ENCODE data around the gene PAGE1. TPM values are rescaled to one million over a fixed set of nuclear protein-coding genes. Genes with fewer than 3 reads are reported as not detected.

The PAGE1 gene
- total and polyA plus RNA-seq, 2 donors (not counting 1 experiment from before 2014, with no cell fraction given), result not detected

DNA sequence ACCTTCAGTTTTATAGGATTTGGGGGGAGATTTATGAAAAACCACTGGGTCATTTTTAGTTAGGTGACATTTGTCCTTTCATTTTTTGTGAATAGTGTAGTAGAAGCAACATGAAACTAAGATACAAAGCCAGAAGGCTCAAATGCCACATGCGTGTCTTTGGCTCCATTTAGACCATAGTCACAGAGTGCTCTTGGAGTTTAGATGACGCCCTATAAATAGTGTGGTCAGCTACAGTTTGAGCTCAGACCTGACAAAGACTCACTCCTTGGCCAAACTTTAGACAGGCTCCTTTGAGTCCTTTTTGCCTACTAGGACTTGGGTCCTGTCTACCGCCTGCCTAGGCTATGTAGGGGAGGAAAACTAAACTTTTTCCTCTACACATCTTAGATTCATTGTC is 16.8 kb upstream of the PAGE1 start:
- no peaks in the 10 kb centered on the region for H4K20me1 ChIP-seq (ENCODE audit: control insufficient read depth, extremely low read depth, insufficient read depth, low read length)
- no peak overlapping the region for H3K4me3 ChIP-seq (replicated peaks in 1 of 4; ENCODE audit: control extremely low read depth in 1 of 4, insufficient read depth in 1 of 4, low read depth in 3 of 4, low read length in 4 of 4)
- no peaks in the 10 kb centered on the region for H3K79me2 ChIP-seq (ENCODE audit: control insufficient read depth, insufficient read depth, low read length)
- H3K27ac ChIP-seq (ENCODE audit: insufficient read depth, low read length), result no peak overlapping the region
- H3K4me2 ChIP-seq (ENCODE audit: extremely low read depth, insufficient read depth, low read length), result no peak overlapping the region
- DNase-seq (ENCODE audit: low read depth in 2 of 2), result no peak
- no peak overlapping the region for H2AFZ ChIP-seq (ENCODE audit: low read length)
- no peaks in the 10 kb centered on the region for H3K4me1 ChIP-seq (ENCODE audit: control insufficient read depth, extremely low read depth, insufficient read depth, low read length)
- no peaks in the 10 kb centered on the region for H3K9me3 ChIP-seq (ENCODE audit: control insufficient read depth, insufficient read depth, low read depth, low read length)
- H3K36me3 ChIP-seq (ENCODE audit: control insufficient read depth, insufficient read depth, low read length), result no peaks in the 10 kb centered on the region
- H3K27me3 ChIP-seq (ENCODE audit: control insufficient read depth, insufficient read depth, low read length), result no peaks in the 10 kb centered on the region
- no peak overlapping the region for H3K9ac ChIP-seq (ENCODE audit: insufficient read depth, low read length)
- TF ChIP-seq, protein P1, sequence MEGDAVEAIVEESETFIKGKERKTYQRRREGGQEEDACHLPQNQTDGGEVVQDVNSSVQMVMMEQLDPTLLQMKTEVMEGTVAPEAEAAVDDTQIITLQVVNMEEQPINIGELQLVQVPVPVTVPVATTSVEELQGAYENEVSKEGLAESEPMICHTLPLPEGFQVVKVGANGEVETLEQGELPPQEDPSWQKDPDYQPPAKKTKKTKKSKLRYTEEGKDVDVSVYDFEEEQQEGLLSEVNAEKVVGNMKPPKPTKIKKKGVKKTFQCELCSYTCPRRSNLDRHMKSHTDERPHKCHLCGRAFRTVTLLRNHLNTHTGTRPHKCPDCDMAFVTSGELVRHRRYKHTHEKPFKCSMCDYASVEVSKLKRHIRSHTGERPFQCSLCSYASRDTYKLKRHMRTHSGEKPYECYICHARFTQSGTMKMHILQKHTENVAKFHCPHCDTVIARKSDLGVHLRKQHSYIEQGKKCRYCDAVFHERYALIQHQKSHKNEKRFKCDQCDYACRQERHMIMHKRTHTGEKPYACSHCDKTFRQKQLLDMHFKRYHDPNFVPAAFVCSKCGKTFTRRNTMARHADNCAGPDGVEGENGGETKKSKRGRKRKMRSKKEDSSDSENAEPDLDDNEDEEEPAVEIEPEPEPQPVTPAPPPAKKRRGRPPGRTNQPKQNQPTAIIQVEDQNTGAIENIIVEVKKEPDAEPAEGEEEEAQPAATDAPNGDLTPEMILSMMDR (conservative IDR thresholded peaks at IDR 0.05 in 1 of 2, IDR thresholded peaks at IDR 0.05 in 1 of 2; ENCODE audit: low read depth in 1 of 2, low read length in 2 of 2), result no peak
- no peak for TF ChIP-seq EZH2 (IDR thresholded peaks at IDR 0.05; ENCODE audit: low read length, missing control alignments)

GRCh38 chrX:49710744-49711319 is 15.0 kb upstream of the PAGE1 start:
- no peak overlapping the region for H2AFZ ChIP-seq (ENCODE audit: low read length)
- H3K4me2 ChIP-seq (ENCODE audit: extremely low read depth, insufficient read depth, low read length), result no peak overlapping the region
- H3K27ac ChIP-seq (ENCODE audit: insufficient read depth, low read length), result no peak overlapping the region
- TF ChIP-seq, protein P1 (conservative IDR thresholded peaks at IDR 0.05 in 1 of 2, IDR thresholded peaks at IDR 0.05 in 1 of 2; ENCODE audit: low read depth in 1 of 2, low read length in 2 of 2), result no peak
- no peak for TF ChIP-seq EZH2 (IDR thresholded peaks at IDR 0.05; ENCODE audit: low read length, missing control alignments)
- H3K36me3 ChIP-seq (ENCODE audit: control insufficient read depth, insufficient read depth, low read length), result no peaks in the 10 kb centered on the region
- no peaks in the 10 kb centered on the region for H3K79me2 ChIP-seq (ENCODE audit: control insufficient read depth, insufficient read depth, low read length)
- no peaks in the 10 kb centered on the region for H3K9me3 ChIP-seq (ENCODE audit: control insufficient read depth, insufficient read depth, low read depth, low read length)
- no peaks in the 10 kb centered on the region for H3K4me1 ChIP-seq (ENCODE audit: control insufficient read depth, extremely low read depth, insufficient read depth, low read length)
- H3K9ac ChIP-seq (ENCODE audit: insufficient read depth, low read length), result no peak overlapping the region
- H3K4me3 ChIP-seq (replicated peaks in 1 of 4; ENCODE audit: control extremely low read depth in 1 of 4, insufficient read depth in 1 of 4, low read depth in 3 of 4, low read length in 4 of 4), result no peak overlapping the region
- H4K20me1 ChIP-seq (ENCODE audit: control insufficient read depth, extremely low read depth, insufficient read depth, low read length), result no peaks in the 10 kb centered on the region
- no peaks in the 10 kb centered on the region for H3K27me3 ChIP-seq (ENCODE audit: control insufficient read depth, insufficient read depth, low read length)
- no peak for DNase-seq (ENCODE audit: low read depth in 2 of 2)

DNA sequence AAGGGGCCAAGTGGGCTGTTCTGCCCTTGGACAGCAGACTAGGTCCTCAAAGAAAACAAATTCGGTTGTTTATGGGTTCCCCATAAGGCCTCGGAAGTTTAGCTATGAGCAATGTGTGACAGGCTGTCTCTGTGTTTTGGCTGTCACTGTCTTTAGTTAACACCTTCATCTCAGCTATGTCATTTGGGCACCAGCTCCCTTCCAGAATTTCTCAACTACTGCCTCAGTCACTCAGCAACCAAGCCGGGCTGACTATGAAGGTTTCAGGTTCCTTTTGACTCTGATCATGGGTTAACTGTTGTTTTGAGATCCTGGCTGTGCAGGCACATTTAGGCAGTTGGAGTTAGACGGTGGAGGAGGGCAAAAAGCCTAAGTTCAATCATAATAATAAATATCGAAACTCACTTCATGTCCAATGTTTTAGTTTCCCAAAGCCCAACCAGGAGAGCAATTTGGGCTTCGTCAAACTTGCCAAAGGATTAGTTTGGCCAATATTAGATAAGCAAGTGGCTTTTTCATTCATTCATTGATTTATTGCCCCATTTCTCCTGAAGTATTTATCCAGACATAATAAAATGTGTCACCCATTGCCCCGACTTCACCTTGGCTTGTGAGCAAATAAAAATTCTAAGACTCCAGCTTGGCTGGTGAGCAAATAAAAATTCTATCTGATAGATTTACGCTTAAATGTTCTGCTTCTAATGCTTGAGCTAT is 9.1 kb upstream of the PAGE1 start:
- Histone ChIP-seq H3K9ac (ENCODE audit: insufficient read depth, low read length) (no peak overlapping the region), H3K36me3 (ENCODE audit: control insufficient read depth, insufficient read depth, low read length) (no peaks in the 10 kb centered on the region)

More for the DNA sequence above, 9.1 kb upstream of the PAGE1 start:
- Histone ChIP-seq H3K4me1 (ENCODE audit: control insufficient read depth, extremely low read depth, insufficient read depth, low read length) (no peaks in the 10 kb centered on the region), H3K4me3 (replicated peaks in 1 of 4; ENCODE audit: control extremely low read depth in 1 of 4, insufficient read depth in 1 of 4, low read depth in 3 of 4, low read length in 4 of 4) (no peak overlapping the region), H3K4me2 (ENCODE audit: extremely low read depth, insufficient read depth, low read length) (no peak overlapping the region), H3K9me3 (ENCODE audit: control insufficient read depth, insufficient read depth, low read depth, low read length) (no peaks in the 10 kb centered on the region), H3K27me3 (ENCODE audit: control insufficient read depth, insufficient read depth, low read length) (no peaks in the 10 kb centered on the region), H3K27ac (ENCODE audit: insufficient read depth, low read length) (no peak overlapping the region), H4K20me1 (ENCODE audit: control insufficient read depth, extremely low read depth, insufficient read depth, low read length) (no peaks in the 10 kb centered on the region), H2AFZ (ENCODE audit: low read length) (no peak overlapping the region), H3K79me2 (ENCODE audit: control insufficient read depth, insufficient read depth, low read length) (no peaks in the 10 kb centered on the region)
- DNase-seq (ENCODE audit: low read depth in 2 of 2), result no peak
- TF ChIP-seq, protein P1 (conservative IDR thresholded peaks at IDR 0.05 in 1 of 2, IDR thresholded peaks at IDR 0.05 in 1 of 2; ENCODE audit: low read depth in 1 of 2, low read length in 2 of 2), result no peak
- no peak for TF ChIP-seq EZH2 (IDR thresholded peaks at IDR 0.05; ENCODE audit: low read length, missing control alignments)

All from fibroblast of lung (primary cell).